Endothelial cell of umbilical vein (primary cell): ENCODE data around the gene CLCN2. TPM values are rescaled to one million over a fixed set of nuclear protein-coding genes. Genes with fewer than 3 reads are reported as not detected.

Experiments
- BruUV-seq: library from RNA; stranded (reverse); fragments of 400-500 nt; replicated peaks from 2 replicates; lab custom pipeline; 2021; lab: Mats Ljungman, UMichigan
- CTCF ChIA-PET: fragments of 300-600, 350-600 bp; sonication (Branson Sonifier 250); formaldehyde crosslinking; loops from one replicate; lab custom pipeline; 2021; ENCODE audit warnings: antibody characterized with exemption, inconsistent platforms; lab: Charles Lee
- POLR2A ChIA-PET: fragments of 300-600, 350-600 bp; sonication (Branson Sonifier 250); formaldehyde crosslinking; loops from one replicate; lab custom pipeline; 2021; ENCODE audit warnings: antibody characterized with exemption, inconsistent platforms; lab: Charles Lee
- DNase-seq: peaks from one replicate; pipeline ENCODE4 v3.0.0-alpha.2; 2011; ENCODE audit warnings: low read depth, low spot score
- FAIRE-seq: peaks from 2 replicates; lab custom pipeline; 2011; peaks lifted over from hg19 to GRCh38; lab: Jason Lieb, UNC
- H2AFZ ChIP-seq: 2 replicates; pipeline ENCODE4 v1.6.0; 2012; ENCODE audit warnings: low read depth, low read length, control low read depth, inconsistent platforms
- H3K27ac ChIP-seq: 2 replicates; pipeline ENCODE4 v1.5.1; 2011; ENCODE audit warnings: low read depth, mild to moderate bottlenecking, control low read depth, low read length, moderate library complexity; ENCODE audit not compliant: insufficient read depth
- H3K27me3 ChIP-seq, 2 experiments: 2 replicates each; pipeline versions ENCODE4 v1.6.0 to v1.6.1; 2011; ENCODE audit warnings: low read length in 2 of 2, mixed read lengths in 1 of 2; ENCODE audit not compliant: control insufficient read depth in 2 of 2, insufficient read depth in 2 of 2
- H3K36me3 ChIP-seq, 2 experiments: 2 replicates in 1 of 2; 3 replicates in 1 of 2; pipeline ENCODE4 v1.5.1; 2011; ENCODE audit warnings: low read length in 2 of 2, mild to moderate bottlenecking in 1 of 2, moderate library complexity in 1 of 2; ENCODE audit not compliant: control insufficient read depth in 2 of 2, insufficient read depth in 2 of 2; ENCODE audit errors: extremely low read depth in 1 of 2
- H3K4me1 ChIP-seq: 3 replicates; pipeline ENCODE4 v1.5.1; 2011; ENCODE audit warnings: mild to moderate bottlenecking, low read length; ENCODE audit not compliant: control insufficient read depth, insufficient read depth; ENCODE audit errors: extremely low read depth
- H3K4me2 ChIP-seq: 2 replicates; pipeline ENCODE4 v1.6.1; 2011; ENCODE audit warnings: low read length, control low read depth, mixed read lengths; ENCODE audit not compliant: insufficient read depth
- H3K4me3 ChIP-seq, 3 experiments: fragments of 200-600 bp in 1 of 3; sonication (generic), shearing (Covaris generic) in 1 of 3; replicated peaks in 1 of 3; 2 replicates each; pipeline ENCODE4 v1.5.1; 2011 to 2016; ENCODE audit warnings: control low read depth in 3 of 3, low read length in 3 of 3, mild to moderate bottlenecking in 2 of 3, inconsistent platforms in 1 of 3, low read depth in 1 of 3, moderate library complexity in 1 of 3; ENCODE audit not compliant: insufficient read depth in 1 of 3
- H3K79me2 ChIP-seq: 2 replicates; pipeline ENCODE4 v1.6.0; 2012; ENCODE audit warnings: low read length, inconsistent platforms; ENCODE audit not compliant: control insufficient read depth, insufficient read depth
- H3K9ac ChIP-seq: replicated peaks from 2 replicates; pipeline ENCODE3; 2011; ENCODE audit warnings: low read length, control low read depth; ENCODE audit not compliant: insufficient read depth; ENCODE audit errors: extremely low read depth
- H3K9me1 ChIP-seq: replicated peaks from 3 replicates; pipeline ENCODE4 v1.6.0; 2011; ENCODE audit warnings: mild to moderate bottlenecking, low read length; ENCODE audit not compliant: control insufficient read depth, insufficient read depth; ENCODE audit errors: extremely low read depth
- H3K9me3 ChIP-seq: replicated peaks from 2 replicates; pipeline ENCODE4 v1.5.1; 2012; ENCODE audit warnings: low read length, inconsistent platforms; ENCODE audit not compliant: control insufficient read depth, insufficient read depth
- H4K20me1 ChIP-seq: replicated peaks from 2 replicates; pipeline ENCODE3; 2011; ENCODE audit warnings: mild to moderate bottlenecking, low read length; ENCODE audit not compliant: control insufficient read depth, insufficient read depth; ENCODE audit errors: extremely low read depth
- CTCF ChIP-seq, 2 donors: IDR thresholded peaks; 1 replicate in 1 of 2; 2 replicates in 1 of 2; pipeline ENCODE4 v1.5.1; 2011; ENCODE audit warnings: low read length in 2 of 2, mild to moderate bottlenecking in 2 of 2, moderate library complexity in 2 of 2, control low read depth in 1 of 2, inconsistent platforms in 1 of 2, low read depth in 1 of 2; ENCODE audit not compliant: insufficient read depth in 1 of 2; ENCODE audit errors: extremely low read depth in 1 of 2
- EZH2 ChIP-seq: IDR thresholded peaks from 2 replicates; pipeline ENCODE4 v1.6.1; 2012; ENCODE audit warnings: borderline replicate concordance, low read depth, mild to moderate bottlenecking, moderate library complexity, low read length, inconsistent platforms; ENCODE audit not compliant: severe bottlenecking
- FOS ChIP-seq: IDR thresholded peaks from 2 replicates; pipeline ENCODE4 v1.6.1; 2011; ENCODE audit warnings: mild to moderate bottlenecking, low read length, moderate library complexity, borderline replicate concordance; ENCODE audit not compliant: insufficient read depth
- GATA2 ChIP-seq: IDR thresholded peaks from 2 replicates; pipeline ENCODE4 v1.7.0; 2011; ENCODE audit warnings: low read depth, mild to moderate bottlenecking, moderate library complexity, mixed read lengths, low read length; ENCODE audit not compliant: insufficient read length, insufficient read depth
- JUN ChIP-seq: IDR thresholded peaks from 2 replicates; pipeline ENCODE4 v1.6.1; 2011; ENCODE audit warnings: borderline replicate concordance, low read depth; ENCODE audit not compliant: insufficient read length, insufficient read depth
- MAX ChIP-seq: IDR thresholded peaks from 2 replicates; pipeline ENCODE4 v1.6.1; 2011; ENCODE audit not compliant: insufficient read depth, insufficient read length
- MYC ChIP-seq: IDR thresholded peaks from one replicate; pipeline ENCODE4 v1.6.1; 2011; ENCODE audit warnings: mild to moderate bottlenecking, low read depth, low read length
- POLR2A ChIP-seq: IDR thresholded peaks from 2 replicates; pipeline ENCODE4 v1.6.1; 2012; ENCODE audit warnings: low read depth, mild to moderate bottlenecking, control low read depth, low read length
- POLR2AphosphoS5 ChIP-seq: IDR thresholded peaks from 2 replicates; pipeline ENCODE4 v1.6.1; 2012; ENCODE audit warnings: low read depth, mild to moderate bottlenecking, control low read depth, low read length, moderate library complexity; ENCODE audit not compliant: insufficient read depth
- dilution Hi-C: fragments of 300-500 bp; cut with MboI; formaldehyde crosslinking; loops from one replicate; pipeline ENCODE4 v1.15.0; 2019; ENCODE audit warnings: low sequenced_read_pairs; ENCODE audit not compliant: extremely low pct_ligation_motif_present
- intact Hi-C: fragments of 100-400 bp; cut with micrococcal nuclease; formaldehyde crosslinking; loops from one replicate; pipeline ENCODE4 v1.10.0; 2022
- polyA plus RNA-seq, 4 experiments: library from polyadenylated mRNA; depleted of rRNA in 3 of 4; stranded (reverse) in 3 of 4; unstranded in 1 of 4; fragments of >200 nt; gene quantifications; 2 replicates each; pipeline versions ENCODE4 v1.2.1 to v1.2.3, GENCODE V29; 2011 to 2012; ENCODE audit warnings: missing spikeins in 1 of 4
- total RNA-seq: library from RNA; stranded (reverse); gene quantifications from 2 replicates; pipeline ENCODE4 v1.2.3, GENCODE V29; 2021

Gene CLCN2
- total and polyA plus RNA-seq, 2 donors (not counting 3 experiments of a cell fraction or from before 2014, with no cell fraction given), result 3.5 to 6.5 TPM

- Histone ChIP-seq H4K20me1 (no peaks in the 10 kb centered on the region), H3K9me3 (no peaks in the 10 kb centered on the region), H2AFZ (no peak overlapping the region), H3K4me1 (peaks cover 3% of the 10 kb centered on the region), H3K36me3 (no peaks in the 10 kb centered on the region), H3K4me2 (no peak overlapping the region), H3K9me1 (no peaks in the 10 kb centered on the region), H3K79me2 (no peaks in the 10 kb centered on the region), H3K4me3 (no peak overlapping the region), H3K27me3 (peaks cover 23 to 27% of the 10 kb centered on the region in 2 experiments), H3K27ac (no peak overlapping the region), H3K9ac (no peak overlapping the region)
- ChIA-PET CTCF (interaction anchor here (1.0 to 6.9 kb wide), 5 partner anchors 11 to 161 kb away, joined by 3 to 52 read pairs (median 6); no protein-coding TSS in a partner anchor), POLR2A (no interaction called here)
- no peak for TF ChIP-seq MYC
- TF ChIP-seq FOS, result no peak
- no peak for TF ChIP-seq MAX
- no peak for TF ChIP-seq POLR2A
- no peak for TF ChIP-seq GATA2
- no peak for TF ChIP-seq CTCF (IDR thresholded peaks at IDR 0.05; ENCODE audit: extremely low read depth in 1 of 2, insufficient read depth in 1 of 2, low read depth in 1 of 2, low read length in 2 of 2)
- no peak for TF ChIP-seq EZH2
- TF ChIP-seq JUN, result no peak
- no peak for TF ChIP-seq POLR2AphosphoS5
- dilution Hi-C loops (no loop called here), intact Hi-C loops (no loop called here)
- DNase-seq (no peak), FAIRE-seq (no peak)
- no TSS peak for BruUV-seq
Measured at GRCh38 chr3:184386047-184386806, 24.8 kb upstream of the CLCN2 start.
